ENCODE measurements around the gene CDH23.

Gene CDH23

DNA sequence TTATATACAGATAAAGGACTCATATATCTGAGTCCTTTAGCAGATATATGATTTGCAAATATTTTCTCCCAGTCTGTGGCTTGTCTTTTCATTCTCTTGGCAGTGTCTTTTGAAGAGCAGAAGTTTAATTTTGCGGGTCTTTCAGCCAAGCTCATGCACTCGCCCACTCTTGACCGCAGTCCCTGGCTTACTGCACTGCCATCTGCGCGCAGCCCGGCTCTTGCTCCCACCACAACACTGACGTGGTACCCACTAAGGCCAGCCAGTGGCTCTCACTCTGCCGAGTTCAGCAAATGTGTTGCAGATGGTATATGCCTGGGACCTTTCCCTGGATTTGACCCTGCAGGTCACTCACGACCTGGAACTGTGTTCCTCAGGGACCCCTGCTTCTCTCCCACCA, 74.3 kb downstream of the CDH23 start:
- DNase-seq: no peak

DNA sequence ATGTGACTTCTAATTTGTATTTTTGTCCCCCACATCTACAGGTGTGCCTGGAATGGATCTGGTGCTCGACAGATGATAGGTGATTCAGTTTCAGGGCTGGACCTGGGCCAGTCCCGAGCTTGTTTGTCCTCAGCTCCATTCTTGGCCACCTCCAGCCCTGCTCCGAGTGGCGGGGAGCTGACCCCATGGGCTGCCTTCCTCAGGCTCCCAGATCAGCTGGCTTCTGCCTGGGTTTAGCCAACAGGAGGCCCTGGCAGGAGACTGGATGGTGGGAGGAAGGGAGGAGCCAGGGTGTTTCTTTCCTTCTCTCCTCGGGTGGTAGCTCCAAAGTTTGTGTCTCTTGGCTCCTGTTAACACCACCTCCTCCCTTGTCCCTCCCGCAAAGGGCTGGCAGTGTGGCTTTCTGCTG, 75.2 kb downstream of the CDH23 start:
- DNase-seq: no peak

GRCh38 chr10:71472466-71472865, 75.7 kb downstream of the CDH23 start:
- DNase-seq: no peak

- DNase-seq: no peak
Measured at GRCh38 chr10:71472912-71473311, 76.2 kb downstream of the CDH23 start.

DNA sequence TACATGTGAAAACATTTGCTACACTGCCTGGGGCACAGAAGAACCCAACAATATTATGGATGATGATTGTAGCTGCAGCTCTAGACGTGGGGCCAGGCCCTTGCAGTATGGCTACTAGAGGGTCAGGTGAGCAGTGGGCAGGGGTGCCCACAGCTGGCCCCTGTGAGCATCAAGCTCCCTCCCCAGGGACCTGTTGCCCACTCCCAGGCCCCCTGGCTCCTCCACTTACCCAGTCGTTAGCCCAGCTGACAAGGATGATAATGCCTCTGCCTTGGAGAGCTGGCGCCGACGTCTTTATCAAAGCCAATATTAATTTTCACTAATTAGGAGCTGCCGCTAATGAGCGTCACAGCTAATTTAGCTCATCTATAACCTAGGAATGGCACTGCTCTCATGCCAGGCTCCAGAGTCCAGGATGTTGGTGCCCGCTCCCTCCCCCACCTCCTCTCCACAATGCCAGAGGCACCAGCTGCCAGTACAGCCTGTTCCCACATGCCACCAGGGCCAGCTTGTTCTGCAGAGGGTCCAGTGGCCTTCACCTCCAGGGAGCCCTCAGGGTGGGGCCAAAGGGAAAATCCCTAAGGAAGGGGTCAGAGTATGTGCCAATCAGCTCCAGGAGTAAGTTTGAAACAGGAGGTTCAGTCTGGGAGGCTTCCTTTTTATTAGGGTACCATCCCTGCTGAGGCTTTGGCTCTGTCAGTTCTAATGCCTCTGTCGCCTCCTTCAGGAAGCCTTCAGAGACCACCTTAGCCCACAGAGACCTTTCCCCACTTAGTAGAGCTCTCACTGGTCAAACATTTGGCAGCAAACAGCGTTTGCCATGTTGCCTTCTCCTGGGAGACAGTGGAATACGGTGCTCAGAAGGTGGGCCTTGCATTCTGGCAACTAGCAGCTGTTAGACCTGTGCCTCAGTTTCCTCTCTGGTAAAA, 77.2 kb downstream of the CDH23 start:
- DNase-seq: no peak

- DNase-seq: no peak
Measured at GRCh38 chr10:71474702-71475242, 78.1 kb downstream of the CDH23 start.

- DNase-seq: no peak
Measured at GRCh38 chr10:71475243-71475871, 78.6 kb downstream of the CDH23 start.

DNA sequence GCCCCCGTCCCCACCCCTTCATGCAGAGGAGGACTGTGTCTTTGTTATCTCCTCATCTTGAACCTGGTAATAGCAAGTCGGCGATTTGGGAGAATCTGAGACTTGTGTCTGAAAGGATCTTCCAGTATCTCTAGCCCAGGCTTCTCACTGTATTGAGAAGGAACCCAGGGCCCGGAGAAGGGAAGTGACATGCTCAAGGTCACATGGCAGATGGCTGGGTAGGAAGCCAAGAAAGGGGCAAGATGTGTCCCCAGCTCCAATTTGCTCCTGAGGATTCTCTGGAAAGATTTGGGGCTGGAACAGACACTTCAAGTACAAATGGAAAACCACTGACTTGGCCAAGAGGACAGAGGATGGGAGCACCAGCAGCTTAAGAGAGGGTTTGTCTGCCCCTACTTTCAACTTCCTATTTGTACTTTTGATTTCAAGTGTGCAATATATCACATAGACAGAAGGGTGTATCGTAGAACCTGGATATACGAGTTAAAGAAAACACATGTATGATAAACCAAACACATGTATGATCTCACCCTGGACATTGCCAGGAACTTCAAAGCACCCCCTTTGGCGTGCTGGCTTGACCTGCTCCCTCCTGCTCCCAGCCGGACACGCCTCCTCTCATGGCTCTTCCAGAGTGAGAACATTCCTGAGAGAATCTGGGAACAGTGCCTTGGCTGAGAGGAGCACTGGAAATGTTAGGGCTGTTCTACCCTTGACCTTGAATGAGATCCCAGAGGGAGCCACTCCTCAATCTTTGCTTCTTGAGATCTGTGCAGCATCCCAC, 79.7 kb downstream of the CDH23 start:
- no peak for DNase-seq

- DNase-seq: no peak
Measured at GRCh38 chr10:71478173-71478572, 81.5 kb downstream of the CDH23 start.

DNA sequence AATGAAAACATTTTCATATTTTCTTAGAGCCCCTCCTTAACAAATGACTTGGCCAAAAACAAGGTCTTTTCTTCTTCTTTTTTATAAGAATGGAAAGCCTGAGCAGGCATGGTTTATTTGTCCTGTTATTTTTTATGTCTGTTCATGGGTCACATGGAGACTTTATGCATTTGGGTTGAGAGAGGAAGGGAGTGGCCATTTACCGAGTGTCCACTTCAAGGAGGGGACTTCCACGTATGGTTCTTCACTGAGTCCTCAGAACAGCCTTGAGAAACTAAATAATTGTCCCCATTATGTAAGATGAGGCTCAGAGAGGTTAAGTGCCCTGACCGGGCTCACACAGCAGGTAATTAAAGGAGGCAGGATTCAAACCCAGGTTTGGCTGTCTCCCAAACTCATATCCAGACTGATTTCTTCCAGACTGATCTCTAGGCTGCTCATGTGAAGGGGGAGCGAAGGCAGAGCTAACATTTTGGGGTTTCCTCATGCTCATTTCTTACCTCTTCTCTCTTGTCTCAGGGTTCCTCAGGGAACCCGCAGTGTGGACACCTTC, 82.2 kb downstream of the CDH23 start:
- no peak for DNase-seq

- no peak for DNase-seq
Measured at GRCh38 chr10:71479831-71480230, 83.1 kb downstream of the CDH23 start.

GRCh38 chr10:71480662-71481061, 83.9 kb downstream of the CDH23 start:
- no peak for DNase-seq

- no peak for DNase-seq
Measured at GRCh38 chr10:71481746-71482410, 85.2 kb downstream of the CDH23 start.

DNA sequence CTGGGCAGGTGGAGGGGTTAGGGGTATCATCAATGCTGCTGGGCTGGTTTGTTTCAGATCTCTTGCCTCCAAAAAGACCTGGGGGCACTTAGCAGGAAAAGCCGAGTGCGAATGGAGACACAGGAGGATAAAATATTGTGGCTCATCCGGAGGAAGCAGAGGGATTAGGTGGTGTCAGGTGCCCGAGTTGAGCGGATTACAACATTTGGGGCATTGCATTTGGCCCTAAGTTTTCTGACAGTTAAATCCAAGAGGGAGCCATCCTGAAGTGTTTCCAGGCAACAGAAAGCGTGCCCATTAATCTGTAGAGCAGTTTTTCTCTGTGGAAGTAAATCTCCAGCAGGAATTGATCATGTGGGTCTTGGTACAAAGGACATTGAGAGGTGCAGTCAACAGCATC, 85.9 kb downstream of the CDH23 start:
- no peak for DNase-seq

DNA sequence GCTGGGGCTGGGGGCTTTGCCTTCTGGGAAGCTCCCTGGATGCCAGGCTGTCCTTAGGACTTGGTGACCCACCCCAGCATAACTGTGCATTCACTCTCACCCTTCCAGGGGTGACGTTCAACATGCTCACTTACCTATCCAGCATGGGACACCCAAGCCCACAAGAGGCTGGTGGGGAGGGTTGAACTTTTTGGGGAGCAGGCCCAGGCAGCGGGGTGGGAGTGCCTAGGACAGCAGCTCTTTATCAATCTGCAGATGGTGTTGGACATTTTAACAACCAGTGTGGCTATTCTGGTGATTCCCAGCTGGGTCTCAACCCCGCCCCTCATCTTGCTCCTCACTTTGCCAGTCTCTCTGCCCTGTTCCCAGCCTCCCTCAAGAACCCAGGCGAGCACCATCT, 86.4 kb downstream of the CDH23 start:
- DNase-seq: no peak

DNA sequence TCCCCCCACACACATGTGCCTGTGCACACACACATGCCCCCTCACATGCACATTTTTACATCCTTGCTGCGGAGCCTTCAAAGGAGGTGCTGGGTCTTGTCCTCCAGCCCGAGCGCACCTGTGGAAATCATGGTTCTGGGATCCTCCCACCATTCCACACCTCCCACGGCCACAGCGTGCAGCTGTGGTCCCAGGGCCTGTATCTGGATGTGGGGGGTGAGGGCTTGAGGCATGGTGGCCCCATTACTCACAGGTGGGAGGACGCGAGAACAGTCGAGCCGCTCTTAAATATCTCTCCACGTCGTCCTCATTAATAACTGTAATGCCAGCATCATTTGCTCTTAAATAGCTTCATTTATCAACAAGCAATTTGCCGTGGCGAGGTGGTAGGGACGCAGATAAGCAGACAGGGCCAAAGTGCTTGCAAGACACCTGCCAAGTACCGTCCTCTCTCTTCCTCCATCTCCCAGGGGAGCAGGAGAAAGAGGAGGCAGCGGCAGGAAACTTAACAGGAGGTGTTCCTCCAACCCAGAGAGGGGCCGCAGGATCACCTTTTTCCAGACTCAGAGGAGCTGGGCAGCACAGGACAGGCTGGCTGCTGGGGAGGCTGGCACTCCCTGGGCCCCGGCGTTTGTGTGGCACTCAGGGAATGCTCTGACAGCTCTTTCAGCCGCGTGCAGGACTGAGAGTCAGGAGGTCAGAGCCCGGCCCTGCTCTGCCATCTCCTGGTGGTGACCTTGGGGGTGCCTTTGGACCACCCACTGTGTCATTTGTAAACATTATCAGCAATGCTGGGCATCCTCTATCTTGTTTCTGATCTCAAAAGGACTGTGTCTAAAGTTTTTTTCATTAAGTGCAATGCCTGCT, 87.4 kb downstream of the CDH23 start:
- DNase-seq: no peak

- DNase-seq: peak; percentile 10
Measured at GRCh38 chr10:71486484-71487114, 89.9 kb downstream of the CDH23 start.

DNA sequence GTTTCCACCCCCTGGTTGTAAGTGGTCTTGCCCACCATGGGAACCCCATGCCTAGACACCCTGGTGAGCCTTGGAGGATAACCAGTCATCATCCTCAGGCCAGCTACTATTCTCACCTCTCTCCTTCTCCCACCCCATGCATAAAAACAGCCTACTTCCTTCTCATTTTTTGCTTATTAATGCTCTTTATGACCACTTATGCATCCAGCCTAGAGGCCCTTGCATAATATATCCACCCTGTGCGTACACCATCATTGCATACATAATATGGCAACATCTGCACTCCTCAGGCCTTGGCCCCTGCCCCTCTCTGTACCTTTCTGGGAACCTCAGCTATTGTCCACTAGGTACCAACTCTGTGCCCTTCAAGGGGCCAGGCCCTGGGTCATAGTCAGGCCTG, 91.0 kb downstream of the CDH23 start:
- DNase-seq: no peak

- DNase-seq: no peak
Measured at GRCh38 chr10:71489077-71489476, 92.4 kb downstream of the CDH23 start.

DNA sequence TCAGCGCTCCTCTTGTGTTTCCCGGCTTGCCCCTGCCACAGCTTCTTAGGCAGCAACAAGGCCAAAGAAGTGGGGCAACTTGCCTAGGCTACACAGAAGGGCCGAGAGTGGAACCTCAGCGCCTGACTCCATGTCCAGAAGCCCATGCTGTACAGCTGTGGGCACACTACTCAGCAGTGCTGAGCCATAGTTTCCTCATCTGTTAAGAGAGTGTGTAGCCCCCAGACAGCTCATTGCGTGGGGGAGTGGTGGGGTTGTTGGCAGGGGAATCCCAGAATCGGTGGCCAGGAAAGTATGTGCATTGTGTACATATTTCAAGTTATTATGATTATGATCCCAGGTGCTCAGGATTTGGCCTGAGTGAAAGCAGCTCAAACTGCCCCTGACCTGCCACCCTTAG, 96.2 kb downstream of the CDH23 start:
- DNase-seq: no peak

- DNase-seq: no peak
Measured at GRCh38 chr10:71493741-71494140, 97.0 kb downstream of the CDH23 start.
